WTC11 (cell line): Measurements from ENCODE around the gene DNAAF1. TPM values are rescaled to one million over a fixed set of nuclear protein-coding genes. Genes with fewer than 3 reads are reported as not detected.
"Not testable (repeated sequence)": the region's sequence is repeated elsewhere in the genome, so short reads cannot be mapped to it uniquely, and the experiment has no call there.

Source experiments
- ATAC-seq: fragments of 200-7000 bp; cut with Tn5 transposase; 2 replicates; pipeline ENCODE4 v1.10.0; 2021; ENCODE audit warnings: mild to moderate bottlenecking, moderate library complexity
- CTCF ChIA-PET: fragments of 300-600 bp; sonication (Branson Sonifier 250); formaldehyde crosslinking; loops from one replicate; lab custom pipeline; 2021; ENCODE audit warnings: antibody characterized with exemption; lab: Charles Lee
- POLR2A ChIA-PET: fragments of 350-600 bp; sonication (Branson Sonifier 250); formaldehyde crosslinking; loops from one replicate; lab custom pipeline; 2021; ENCODE audit warnings: antibody characterized with exemption; lab: Charles Lee
- DNase-seq: peaks from one replicate; pipeline ENCODE4 v3.0.0; 2021; ENCODE audit warnings: low spot score
- H3K27ac Mint-ChIP-seq: 2 replicates; pipeline ENCODE4 v1.8.0; 2021; ENCODE audit warnings: mixed read lengths
- H3K27me3 Mint-ChIP-seq: 2 replicates; pipeline ENCODE4 v1.8.0; 2021; ENCODE audit warnings: low read depth, mild to moderate bottlenecking, moderate library complexity, mixed read lengths
- H3K36me3 Mint-ChIP-seq: 2 replicates; pipeline ENCODE4 v1.8.0; 2021; ENCODE audit warnings: mixed read lengths
- H3K4me1 Mint-ChIP-seq: 2 replicates; pipeline ENCODE4 v1.8.0; 2022; ENCODE audit warnings: mixed read lengths
- H3K4me3 Mint-ChIP-seq: 2 replicates; pipeline ENCODE4 v1.8.0; 2021; ENCODE audit warnings: mild to moderate bottlenecking, moderate library complexity, mixed read lengths
- H3K9me3 Mint-ChIP-seq: 2 replicates; pipeline ENCODE4 v1.8.0; 2021; ENCODE audit warnings: mixed read lengths
- AFF4 ChIP-seq: sonication (generic); formaldehyde crosslinking; IDR thresholded peaks from 2 replicates; pipeline ENCODE4 v1.8.1; 2023; ENCODE audit warnings: mild to moderate bottlenecking, missing genetic modification reagents, borderline replicate concordance
- GABPB1 ChIP-seq: sonication (generic); formaldehyde crosslinking; IDR thresholded peaks from 2 replicates; pipeline ENCODE4 v1.8.1; 2023; ENCODE audit warnings: mild to moderate bottlenecking, missing genetic modification reagents
- JAZF1 ChIP-seq: fragments of 250-450 bp; sonication (Bioruptor Pico); IDR thresholded peaks from 2 replicates; pipeline ENCODE4 v1.9.0; 2021; ENCODE audit warnings: moderate library complexity, mild to moderate bottlenecking, inconsistent platforms
- MYBL2 ChIP-seq: sonication (generic); formaldehyde crosslinking; IDR thresholded peaks from 2 replicates; pipeline ENCODE4 v1.8.1; 2023; ENCODE audit warnings: mild to moderate bottlenecking, moderate library complexity, missing genetic modification reagents
- PRRX2 ChIP-seq: fragments of 250-450 bp; sonication (Bioruptor Pico); IDR thresholded peaks from 2 replicates; pipeline ENCODE4 v1.8.0; 2021; ENCODE audit warnings: mild to moderate bottlenecking
- SMAD3 ChIP-seq: sonication (generic); formaldehyde crosslinking; IDR thresholded peaks from 2 replicates; pipeline ENCODE4 v1.8.0; 2022; ENCODE audit warnings: missing genetic modification reagents, mild to moderate bottlenecking, borderline replicate concordance
- SMAD4 ChIP-seq: sonication (generic); formaldehyde crosslinking; IDR thresholded peaks from 2 replicates; pipeline ENCODE4 v1.8.0; 2022; ENCODE audit warnings: mild to moderate bottlenecking, missing genetic modification reagents
- TP53 ChIP-seq: sonication (generic); formaldehyde crosslinking; IDR thresholded peaks from 2 replicates; pipeline ENCODE4 v1.8.1; 2023; ENCODE audit warnings: mild to moderate bottlenecking, missing genetic modification reagents
- ZBTB21 ChIP-seq: sonication (generic); formaldehyde crosslinking; IDR thresholded peaks from 2 replicates; pipeline ENCODE4 v1.8.1; 2023; ENCODE audit warnings: mild to moderate bottlenecking, missing genetic modification reagents, borderline replicate concordance
- ZNF121 ChIP-seq: sonication (generic); formaldehyde crosslinking; IDR thresholded peaks from 2 replicates; pipeline ENCODE4 v1.8.0; 2023; ENCODE audit warnings: missing genetic modification reagents
- ZNF263 ChIP-seq: sonication (generic); formaldehyde crosslinking; IDR thresholded peaks from 2 replicates; pipeline ENCODE4 v1.8.1; 2022; ENCODE audit warnings: low read depth, mild to moderate bottlenecking, moderate library complexity, missing genetic modification reagents
- ZNF416 ChIP-seq: fragments of 250-450 bp; sonication (Bioruptor Pico); IDR thresholded peaks from 2 replicates; pipeline ENCODE4 v1.9.0; 2021; ENCODE audit warnings: mild to moderate bottlenecking, inconsistent platforms
- ZNF425 ChIP-seq: fragments of 250-450 bp; sonication (Bioruptor Pico); conservative IDR thresholded peaks from 2 replicates; pipeline ENCODE4 v1.9.0; 2021; ENCODE audit warnings: mild to moderate bottlenecking
- ZNF671 ChIP-seq: fragments of 250-450 bp; sonication (Bioruptor Pico); IDR thresholded peaks from 2 replicates; pipeline ENCODE4 v1.8.0; 2021; ENCODE audit warnings: mild to moderate bottlenecking
- total RNA-seq: library from RNA; stranded (reverse); gene quantifications from 3 replicates; pipeline ENCODE4 v1.2.3, GENCODE V29; 2021
- TF ChIP-seq, protein P1 (sequence below): sonication (generic); formaldehyde crosslinking; IDR thresholded peaks from 2 replicates; pipeline ENCODE4 v1.8.1; 2022; ENCODE audit warnings: missing genetic modification reagents, borderline replicate concordance
- TF ChIP-seq, protein P2 (sequence below): fragments of 250-450 bp; sonication (Bioruptor Pico); IDR thresholded peaks from 2 replicates; pipeline ENCODE4 v1.9.0; 2021; ENCODE audit warnings: mild to moderate bottlenecking, borderline replicate concordance
- TF ChIP-seq, protein P3 (sequence below): sonication (generic); formaldehyde crosslinking; IDR thresholded peaks from 2 replicates; pipeline ENCODE4 v1.8.1; 2023; ENCODE audit warnings: mild to moderate bottlenecking, missing genetic modification reagents, moderate library complexity

Gene DNAAF1
- total RNA-seq, 1 experiment from 2014 or later: 0.20 TPM

DNA sequence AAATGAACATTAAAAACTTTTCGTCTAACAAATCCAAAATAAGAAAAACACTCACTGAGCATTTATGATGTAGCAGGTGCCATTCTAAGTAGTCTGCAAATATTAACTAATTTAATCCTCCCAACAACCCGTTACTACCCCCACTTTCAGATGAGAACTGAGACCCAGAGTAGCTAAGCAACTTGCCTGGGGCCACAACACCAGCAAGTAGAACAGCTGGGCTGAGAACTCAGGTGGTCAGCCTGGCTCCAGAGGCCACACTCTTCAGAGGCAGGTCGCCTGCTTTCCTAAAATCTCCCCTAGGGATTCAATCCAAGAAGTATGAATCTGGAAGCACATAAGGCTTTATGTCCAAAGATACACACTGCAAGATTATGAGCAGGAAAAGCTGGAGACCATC lies 34.6 kb upstream of the DNAAF1 start (continued):
- TF ChIP-seq AFF4 (CRISPR knock-in tag) (no peak), ZNF671 (CRISPR knock-in tag) (no peak)

DNA sequence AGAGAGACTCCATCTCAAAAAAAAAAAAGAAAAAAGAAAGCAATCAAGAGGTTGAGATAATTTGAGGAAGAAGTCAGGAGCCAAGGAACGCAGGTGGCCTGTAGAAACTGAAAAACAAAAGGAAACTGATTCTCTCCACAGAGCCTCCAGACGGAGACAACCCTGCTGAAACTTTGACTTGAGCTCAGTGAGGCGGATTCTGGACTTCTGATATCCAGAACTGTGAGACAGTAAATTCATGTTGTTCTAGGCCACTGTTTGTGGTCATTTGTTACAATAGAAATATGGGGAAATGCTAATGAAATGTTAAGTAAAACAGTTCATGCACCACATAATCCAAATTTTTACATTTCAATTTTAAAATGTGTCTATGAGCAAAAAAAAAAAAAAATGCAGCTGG lies 33.6 kb upstream of the DNAAF1 start:
- TF ChIP-seq ZNF416: no peak
- TF ChIP-seq AFF4 (CRISPR knock-in tag): no peak
- TF ChIP-seq, protein P1, sequence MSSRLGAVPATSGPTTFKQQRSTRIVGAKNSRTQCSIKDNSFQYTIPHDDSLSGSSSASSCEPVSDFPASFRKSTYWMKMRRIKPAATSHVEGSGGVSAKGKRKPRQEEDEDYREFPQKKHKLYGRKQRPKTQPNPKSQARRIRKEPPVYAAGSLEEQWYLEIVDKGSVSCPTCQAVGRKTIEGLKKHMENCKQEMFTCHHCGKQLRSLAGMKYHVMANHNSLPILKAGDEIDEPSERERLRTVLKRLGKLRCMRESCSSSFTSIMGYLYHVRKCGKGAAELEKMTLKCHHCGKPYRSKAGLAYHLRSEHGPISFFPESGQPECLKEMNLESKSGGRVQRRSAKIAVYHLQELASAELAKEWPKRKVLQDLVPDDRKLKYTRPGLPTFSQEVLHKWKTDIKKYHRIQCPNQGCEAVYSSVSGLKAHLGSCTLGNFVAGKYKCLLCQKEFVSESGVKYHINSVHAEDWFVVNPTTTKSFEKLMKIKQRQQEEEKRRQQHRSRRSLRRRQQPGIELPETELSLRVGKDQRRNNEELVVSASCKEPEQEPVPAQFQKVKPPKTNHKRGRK (CRISPR knock-in tag): no peak
- TF ChIP-seq ZNF121 (CRISPR knock-in tag): no peak
- no peak for TF ChIP-seq SMAD3 (CRISPR knock-in tag)
- no peak for TF ChIP-seq ZNF263 (CRISPR knock-in tag)
- no peak for TF ChIP-seq PRRX2 (CRISPR knock-in tag)
- TF ChIP-seq, protein P2, sequence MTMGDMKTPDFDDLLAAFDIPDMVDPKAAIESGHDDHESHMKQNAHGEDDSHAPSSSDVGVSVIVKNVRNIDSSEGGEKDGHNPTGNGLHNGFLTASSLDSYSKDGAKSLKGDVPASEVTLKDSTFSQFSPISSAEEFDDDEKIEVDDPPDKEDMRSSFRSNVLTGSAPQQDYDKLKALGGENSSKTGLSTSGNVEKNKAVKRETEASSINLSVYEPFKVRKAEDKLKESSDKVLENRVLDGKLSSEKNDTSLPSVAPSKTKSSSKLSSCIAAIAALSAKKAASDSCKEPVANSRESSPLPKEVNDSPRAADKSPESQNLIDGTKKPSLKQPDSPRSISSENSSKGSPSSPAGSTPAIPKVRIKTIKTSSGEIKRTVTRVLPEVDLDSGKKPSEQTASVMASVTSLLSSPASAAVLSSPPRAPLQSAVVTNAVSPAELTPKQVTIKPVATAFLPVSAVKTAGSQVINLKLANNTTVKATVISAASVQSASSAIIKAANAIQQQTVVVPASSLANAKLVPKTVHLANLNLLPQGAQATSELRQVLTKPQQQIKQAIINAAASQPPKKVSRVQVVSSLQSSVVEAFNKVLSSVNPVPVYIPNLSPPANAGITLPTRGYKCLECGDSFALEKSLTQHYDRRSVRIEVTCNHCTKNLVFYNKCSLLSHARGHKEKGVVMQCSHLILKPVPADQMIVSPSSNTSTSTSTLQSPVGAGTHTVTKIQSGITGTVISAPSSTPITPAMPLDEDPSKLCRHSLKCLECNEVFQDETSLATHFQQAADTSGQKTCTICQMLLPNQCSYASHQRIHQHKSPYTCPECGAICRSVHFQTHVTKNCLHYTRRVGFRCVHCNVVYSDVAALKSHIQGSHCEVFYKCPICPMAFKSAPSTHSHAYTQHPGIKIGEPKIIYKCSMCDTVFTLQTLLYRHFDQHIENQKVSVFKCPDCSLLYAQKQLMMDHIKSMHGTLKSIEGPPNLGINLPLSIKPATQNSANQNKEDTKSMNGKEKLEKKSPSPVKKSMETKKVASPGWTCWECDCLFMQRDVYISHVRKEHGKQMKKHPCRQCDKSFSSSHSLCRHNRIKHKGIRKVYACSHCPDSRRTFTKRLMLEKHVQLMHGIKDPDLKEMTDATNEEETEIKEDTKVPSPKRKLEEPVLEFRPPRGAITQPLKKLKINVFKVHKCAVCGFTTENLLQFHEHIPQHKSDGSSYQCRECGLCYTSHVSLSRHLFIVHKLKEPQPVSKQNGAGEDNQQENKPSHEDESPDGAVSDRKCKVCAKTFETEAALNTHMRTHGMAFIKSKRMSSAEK (CRISPR knock-in tag): no peak
- no peak for TF ChIP-seq ZNF425
- TF ChIP-seq JAZF1 (CRISPR knock-in tag): no peak
- TF ChIP-seq, protein P3, sequence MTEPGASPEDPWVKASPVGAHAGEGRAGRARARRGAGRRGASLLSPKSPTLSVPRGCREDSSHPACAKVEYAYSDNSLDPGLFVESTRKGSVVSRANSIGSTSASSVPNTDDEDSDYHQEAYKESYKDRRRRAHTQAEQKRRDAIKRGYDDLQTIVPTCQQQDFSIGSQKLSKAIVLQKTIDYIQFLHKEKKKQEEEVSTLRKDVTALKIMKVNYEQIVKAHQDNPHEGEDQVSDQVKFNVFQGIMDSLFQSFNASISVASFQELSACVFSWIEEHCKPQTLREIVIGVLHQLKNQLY: no peak
- no peak for TF ChIP-seq SMAD4 (CRISPR knock-in tag)
- no peak for TF ChIP-seq TP53 (CRISPR knock-in tag)
- no peak for TF ChIP-seq MYBL2 (CRISPR knock-in tag)
- no peak for TF ChIP-seq GABPB1 (CRISPR knock-in tag)
- no peak for TF ChIP-seq ZBTB21 (CRISPR knock-in tag)
- TF ChIP-seq, all 79 proteins: peak for 0
- peaks cover 19% of the 10 kb centered on the region for H3K4me1 Mint-ChIP-seq
- ATAC-seq: no peak
- no peak for DNase-seq
- H3K36me3 Mint-ChIP-seq: no peaks in the 10 kb centered on the region
- H3K9me3 Mint-ChIP-seq: no peaks in the 10 kb centered on the region
- H3K27ac Mint-ChIP-seq: peak overlapping the region; percentile 86
- no peak overlapping the region for H3K4me3 Mint-ChIP-seq
- ChIA-PET POLR2A (no interaction called here), CTCF (interaction anchor here (1.2 to 2.7 kb wide), 3 partner anchors 27 to 75 kb away, joined by 4 to 9 read pairs (median 7); partner anchors contain the start of gene TAF1C)
- H3K27me3 Mint-ChIP-seq: no peaks in the 10 kb centered on the region

DNA sequence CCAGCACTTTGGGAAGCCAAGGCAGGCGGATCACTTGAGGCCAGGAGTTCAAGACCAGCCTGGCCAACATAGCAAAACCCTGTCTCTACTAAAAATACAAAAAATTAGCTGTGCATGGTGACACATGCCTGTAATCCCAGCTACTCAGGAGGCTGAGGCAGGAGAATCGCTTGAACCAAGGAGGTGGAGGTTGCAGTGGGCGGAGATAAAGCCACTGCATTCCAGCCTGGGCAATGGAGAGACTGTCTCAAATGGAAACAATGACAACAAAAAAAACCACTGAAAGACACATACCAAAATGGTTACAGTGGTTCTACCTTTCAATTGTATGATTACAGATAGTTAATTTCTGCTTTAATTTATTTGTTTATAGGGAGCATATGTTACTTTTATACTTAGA lies 33.2 kb upstream of the DNAAF1 start:
- ATAC-seq, DNase-seq, H3K36me3 Mint-ChIP-seq, H3K27ac Mint-ChIP-seq, H3K27me3 Mint-ChIP-seq, H3K9me3 Mint-ChIP-seq, POLR2A ChIA-PET, H3K4me3 Mint-ChIP-seq: not testable (repeated sequence)
- CTCF ChIA-PET: interaction anchor here (2.7 kb wide), 2 partner anchors 27 to 75 kb away, joined by 7 to 9 read pairs; partner anchors contain the start of gene TAF1C
- H3K4me1 Mint-ChIP-seq: peaks cover 18% of the 10 kb centered on the region
